ENCODE measurements around the gene CCDC158.

GRCh38 chr4:76363556-76364290, 57.2 kb downstream of the CCDC158 start:
- TF ChIP-seq POLR2AphosphoS5 (IDR thresholded peaks at IDR 0.05; ENCODE audit: low read depth) (no peak), CREB1 (CRISPR knock-in tag; IDR thresholded peaks at IDR 0.05; ENCODE audit: low read depth) (no peak), ZNF114 (CRISPR knock-in tag; IDR thresholded peaks at IDR 0.05) (no peak), EZH2 (IDR thresholded peaks at IDR 0.05; ENCODE audit: low read depth, unreplicated experiment) (no peak)
- TF ChIP-seq, protein P1, sequence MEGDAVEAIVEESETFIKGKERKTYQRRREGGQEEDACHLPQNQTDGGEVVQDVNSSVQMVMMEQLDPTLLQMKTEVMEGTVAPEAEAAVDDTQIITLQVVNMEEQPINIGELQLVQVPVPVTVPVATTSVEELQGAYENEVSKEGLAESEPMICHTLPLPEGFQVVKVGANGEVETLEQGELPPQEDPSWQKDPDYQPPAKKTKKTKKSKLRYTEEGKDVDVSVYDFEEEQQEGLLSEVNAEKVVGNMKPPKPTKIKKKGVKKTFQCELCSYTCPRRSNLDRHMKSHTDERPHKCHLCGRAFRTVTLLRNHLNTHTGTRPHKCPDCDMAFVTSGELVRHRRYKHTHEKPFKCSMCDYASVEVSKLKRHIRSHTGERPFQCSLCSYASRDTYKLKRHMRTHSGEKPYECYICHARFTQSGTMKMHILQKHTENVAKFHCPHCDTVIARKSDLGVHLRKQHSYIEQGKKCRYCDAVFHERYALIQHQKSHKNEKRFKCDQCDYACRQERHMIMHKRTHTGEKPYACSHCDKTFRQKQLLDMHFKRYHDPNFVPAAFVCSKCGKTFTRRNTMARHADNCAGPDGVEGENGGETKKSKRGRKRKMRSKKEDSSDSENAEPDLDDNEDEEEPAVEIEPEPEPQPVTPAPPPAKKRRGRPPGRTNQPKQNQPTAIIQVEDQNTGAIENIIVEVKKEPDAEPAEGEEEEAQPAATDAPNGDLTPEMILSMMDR (conservative IDR thresholded peaks at IDR 0.05; ENCODE audit: low read depth in 2 of 2), result no peak
- TF ChIP-seq, protein P2, sequence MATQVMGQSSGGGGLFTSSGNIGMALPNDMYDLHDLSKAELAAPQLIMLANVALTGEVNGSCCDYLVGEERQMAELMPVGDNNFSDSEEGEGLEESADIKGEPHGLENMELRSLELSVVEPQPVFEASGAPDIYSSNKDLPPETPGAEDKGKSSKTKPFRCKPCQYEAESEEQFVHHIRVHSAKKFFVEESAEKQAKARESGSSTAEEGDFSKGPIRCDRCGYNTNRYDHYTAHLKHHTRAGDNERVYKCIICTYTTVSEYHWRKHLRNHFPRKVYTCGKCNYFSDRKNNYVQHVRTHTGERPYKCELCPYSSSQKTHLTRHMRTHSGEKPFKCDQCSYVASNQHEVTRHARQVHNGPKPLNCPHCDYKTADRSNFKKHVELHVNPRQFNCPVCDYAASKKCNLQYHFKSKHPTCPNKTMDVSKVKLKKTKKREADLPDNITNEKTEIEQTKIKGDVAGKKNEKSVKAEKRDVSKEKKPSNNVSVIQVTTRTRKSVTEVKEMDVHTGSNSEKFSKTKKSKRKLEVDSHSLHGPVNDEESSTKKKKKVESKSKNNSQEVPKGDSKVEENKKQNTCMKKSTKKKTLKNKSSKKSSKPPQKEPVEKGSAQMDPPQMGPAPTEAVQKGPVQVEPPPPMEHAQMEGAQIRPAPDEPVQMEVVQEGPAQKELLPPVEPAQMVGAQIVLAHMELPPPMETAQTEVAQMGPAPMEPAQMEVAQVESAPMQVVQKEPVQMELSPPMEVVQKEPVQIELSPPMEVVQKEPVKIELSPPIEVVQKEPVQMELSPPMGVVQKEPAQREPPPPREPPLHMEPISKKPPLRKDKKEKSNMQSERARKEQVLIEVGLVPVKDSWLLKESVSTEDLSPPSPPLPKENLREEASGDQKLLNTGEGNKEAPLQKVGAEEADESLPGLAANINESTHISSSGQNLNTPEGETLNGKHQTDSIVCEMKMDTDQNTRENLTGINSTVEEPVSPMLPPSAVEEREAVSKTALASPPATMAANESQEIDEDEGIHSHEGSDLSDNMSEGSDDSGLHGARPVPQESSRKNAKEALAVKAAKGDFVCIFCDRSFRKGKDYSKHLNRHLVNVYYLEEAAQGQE (IDR thresholded peaks at IDR 0.05; ENCODE audit: unreplicated experiment), result no peak
